Smooth muscle cell (in vitro differentiated cells): Measurements from ENCODE around the gene LRIF1. TPM values are rescaled to one million over a fixed set of nuclear protein-coding genes. Genes with fewer than 3 reads are reported as not detected.

Experiments used
- DNase-seq: peaks from one replicate; lab custom pipeline; 2025; ENCODE audit not compliant: unreplicated experiment; lab: John Stamatoyannopoulos, UW
- H2AFZ ChIP-seq: fragments of 200-600 bp; sonication (generic); 2 replicates; pipeline ENCODE4 v1.6.0; 2016; ENCODE audit warnings: antibody characterized with exemption, low read depth, mild to moderate bottlenecking
- H3F3A ChIP-seq: fragments of 200-600 bp; sonication (generic); 2 replicates; pipeline ENCODE4 v1.6.0; 2017; ENCODE audit warnings: antibody characterized with exemption, low read depth
- H3K27ac ChIP-seq: fragments of 200-600 bp; sonication (generic); 2 replicates; pipeline ENCODE4 v1.5.1; 2016; ENCODE audit warnings: low read depth, mild to moderate bottlenecking
- H3K27me3 ChIP-seq: fragments of 200-600 bp; sonication (generic); 2 replicates; pipeline ENCODE4 v1.6.1; 2016; ENCODE audit warnings: low read depth, mild to moderate bottlenecking
- H3K36me3 ChIP-seq: fragments of 200-600 bp; sonication (generic); 2 replicates; pipeline ENCODE4 v1.5.1; 2016; ENCODE audit warnings: low read depth
- H3K4me1 ChIP-seq: fragments of 200-600 bp; sonication (generic); 2 replicates; pipeline ENCODE4 v1.5.1; 2016; ENCODE audit warnings: low read depth
- H3K4me2 ChIP-seq: fragments of 200-600 bp; sonication (generic); 2 replicates; pipeline ENCODE4 v1.6.0; 2016; ENCODE audit warnings: mild to moderate bottlenecking
- H3K4me3 ChIP-seq: fragments of 200-600 bp; sonication (generic); 2 replicates; pipeline ENCODE4 v1.5.1; 2016; ENCODE audit warnings: mild to moderate bottlenecking
- H3K79me2 ChIP-seq: fragments of 200-600 bp; sonication (generic); 2 replicates; pipeline ENCODE4 v1.6.0; 2016; ENCODE audit warnings: low read depth, mild to moderate bottlenecking
- H3K9ac ChIP-seq: fragments of 200-600 bp; sonication (generic); 2 replicates; pipeline ENCODE4 v1.6.0; 2016; ENCODE audit warnings: low read depth
- H3K9me3 ChIP-seq: fragments of 200-600 bp; sonication (generic); replicated peaks from 2 replicates; pipeline ENCODE4 v1.5.1; 2016; ENCODE audit warnings: low read depth
- H4K20me1 ChIP-seq: fragments of 200-600 bp; sonication (generic); 2 replicates; pipeline ENCODE4 v1.6.0; 2016; ENCODE audit warnings: low read depth
- whole genome bisulfite sequencing: methylation state at CpG from one replicate; pipeline ENCODE4 v1.1.7; 2016; ENCODE audit warnings: low lambda C conversion rate; 5-methylcytosine and 5-hydroxymethylcytosine counted together
- polyA plus RNA-seq: library from polyadenylated mRNA; unstranded; fragments of >200 nt; fragmentation: Nextera tagmentation; extraction: Ambion mirVana; gene quantifications from 2 replicates; pipeline ENCODE4 v1.2.1, GENCODE V29; 2016
- total RNA-seq: library from RNA; depleted of rRNA; stranded (reverse); fragments of >200 nt; gene quantifications from 2 replicates; pipeline ENCODE4 v1.2.3, GENCODE V29; 2014
- TF ChIP-seq, protein P1 (sequence below): fragments of 200-600 bp; sonication (generic); IDR thresholded peaks from 2 replicates; pipeline ENCODE4 v1.5.1; 2017; ENCODE audit warnings: borderline replicate concordance, mild to moderate bottlenecking, antibody characterized with exemption; ENCODE audit not compliant: insufficient read depth, poor library complexity, severe bottlenecking

LRIF1 gene
- total and polyA plus RNA-seq, 2 experiments from 2014 or later, result 20.7 to 31.7 TPM

DNA sequence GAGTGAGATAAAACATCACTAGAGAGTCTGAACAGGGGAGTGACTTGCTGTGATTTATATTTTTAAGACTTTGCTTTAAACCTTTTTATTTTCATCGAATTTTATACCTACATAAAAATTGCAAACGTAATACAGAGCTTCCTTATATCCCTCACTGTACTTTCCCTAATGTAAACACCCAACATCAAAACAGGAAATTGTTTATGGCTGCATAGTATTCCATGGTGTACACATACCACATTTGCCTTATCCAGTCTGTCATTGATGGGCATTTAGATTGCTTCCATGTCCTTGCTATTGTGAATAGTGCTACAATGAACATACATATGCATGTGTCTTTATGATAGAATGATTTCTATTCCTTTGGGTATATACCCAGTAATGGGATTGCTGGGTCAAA, 34.8 kb downstream of the LRIF1 start:
- no peak overlapping the region for H3K4me2 ChIP-seq
- WGBS, result 72% methylated on average over 2 of the region's 2 CpGs

DNA sequence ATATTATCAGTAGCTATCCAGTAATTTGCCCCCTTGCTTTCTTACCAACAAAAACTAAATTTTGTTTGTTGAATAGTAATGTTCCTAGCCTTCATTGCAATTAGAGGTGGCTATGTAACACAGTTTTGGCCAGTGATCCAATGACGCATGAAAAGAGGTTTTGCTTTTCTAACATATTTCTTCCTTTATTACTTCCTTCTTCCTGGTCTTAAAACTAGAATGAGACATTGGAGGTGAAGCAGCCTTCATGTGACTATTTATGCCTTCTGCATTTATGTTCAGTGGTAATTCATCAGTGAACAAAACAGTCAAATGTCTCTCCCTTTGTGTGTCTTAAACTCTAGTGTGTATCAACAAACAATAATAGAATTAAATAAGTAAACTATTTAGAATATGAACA, 35.5 kb downstream of the LRIF1 start:
- no peaks in the 10 kb centered on the region for H3K9me3 ChIP-seq
- H3F3A ChIP-seq, result no peaks in the 10 kb centered on the region
- no peak overlapping the region for H3K9ac ChIP-seq
- H3K79me2 ChIP-seq, result no peaks in the 10 kb centered on the region
- no peak overlapping the region for H3K4me3 ChIP-seq
- no peak overlapping the region for H3K27ac ChIP-seq
- no peak overlapping the region for H3K4me2 ChIP-seq
- H3K36me3 ChIP-seq, result no peaks in the 10 kb centered on the region
- DNase-seq, result no peak
- no peaks in the 10 kb centered on the region for H4K20me1 ChIP-seq
- H3K27me3 ChIP-seq, result no peaks in the 10 kb centered on the region
- TF ChIP-seq, protein P1, sequence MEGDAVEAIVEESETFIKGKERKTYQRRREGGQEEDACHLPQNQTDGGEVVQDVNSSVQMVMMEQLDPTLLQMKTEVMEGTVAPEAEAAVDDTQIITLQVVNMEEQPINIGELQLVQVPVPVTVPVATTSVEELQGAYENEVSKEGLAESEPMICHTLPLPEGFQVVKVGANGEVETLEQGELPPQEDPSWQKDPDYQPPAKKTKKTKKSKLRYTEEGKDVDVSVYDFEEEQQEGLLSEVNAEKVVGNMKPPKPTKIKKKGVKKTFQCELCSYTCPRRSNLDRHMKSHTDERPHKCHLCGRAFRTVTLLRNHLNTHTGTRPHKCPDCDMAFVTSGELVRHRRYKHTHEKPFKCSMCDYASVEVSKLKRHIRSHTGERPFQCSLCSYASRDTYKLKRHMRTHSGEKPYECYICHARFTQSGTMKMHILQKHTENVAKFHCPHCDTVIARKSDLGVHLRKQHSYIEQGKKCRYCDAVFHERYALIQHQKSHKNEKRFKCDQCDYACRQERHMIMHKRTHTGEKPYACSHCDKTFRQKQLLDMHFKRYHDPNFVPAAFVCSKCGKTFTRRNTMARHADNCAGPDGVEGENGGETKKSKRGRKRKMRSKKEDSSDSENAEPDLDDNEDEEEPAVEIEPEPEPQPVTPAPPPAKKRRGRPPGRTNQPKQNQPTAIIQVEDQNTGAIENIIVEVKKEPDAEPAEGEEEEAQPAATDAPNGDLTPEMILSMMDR, result no peak
- H3K4me1 ChIP-seq, result no peaks in the 10 kb centered on the region
- no peak overlapping the region for H2AFZ ChIP-seq
- WGBS, result 100% methylated on average over 1 of the region's 1 CpG

More for the DNA sequence above, 34.8 kb downstream of the LRIF1 start:
- no peaks in the 10 kb centered on the region for H4K20me1 ChIP-seq
- H3K9ac ChIP-seq, result no peak overlapping the region
- no peak overlapping the region for H2AFZ ChIP-seq
- DNase-seq, result no peak
- H3K4me3 ChIP-seq, result no peak overlapping the region
- TF ChIP-seq, protein P1, result no peak
- H3K27me3 ChIP-seq, result no peaks in the 10 kb centered on the region
- no peak overlapping the region for H3K27ac ChIP-seq
- no peaks in the 10 kb centered on the region for H3F3A ChIP-seq
- no peaks in the 10 kb centered on the region for H3K9me3 ChIP-seq
- H3K36me3 ChIP-seq, result no peaks in the 10 kb centered on the region
- H3K4me1 ChIP-seq, result no peaks in the 10 kb centered on the region
- H3K79me2 ChIP-seq, result no peaks in the 10 kb centered on the region

DNA sequence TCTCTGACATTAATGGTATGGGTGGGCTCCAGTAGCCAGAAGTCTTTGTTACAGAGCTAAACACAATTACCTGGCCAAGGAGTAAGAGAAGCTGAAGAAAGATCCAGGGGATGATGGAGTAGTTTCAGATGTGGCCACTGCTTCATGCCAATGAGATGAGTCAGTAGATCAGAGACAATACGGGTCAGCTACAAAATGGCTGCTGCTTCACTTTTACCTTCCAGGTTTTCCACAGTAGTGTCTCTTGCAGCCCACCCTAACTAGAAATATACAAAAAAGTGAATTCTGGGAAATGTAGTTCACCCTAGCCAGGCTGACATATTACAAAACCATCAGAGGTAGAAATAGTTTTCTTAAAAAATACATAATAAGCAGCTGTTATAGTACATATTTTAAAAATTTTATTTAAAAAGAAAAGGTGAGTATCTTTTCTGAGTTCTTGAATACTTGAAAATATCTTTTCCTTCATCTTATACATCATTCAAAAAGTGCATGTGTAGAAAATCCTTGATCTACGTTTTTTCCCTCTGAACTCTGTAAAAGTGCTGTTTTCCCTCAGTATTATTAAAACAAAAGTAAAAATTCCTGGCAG, 36.1 kb downstream of the LRIF1 start:
- Histone ChIP-seq H3K4me1 (no peaks in the 10 kb centered on the region), H4K20me1 (no peaks in the 10 kb centered on the region), H3K27ac (no peak overlapping the region), H3K4me3 (no peak overlapping the region), H3K36me3 (no peaks in the 10 kb centered on the region), H3K79me2 (no peaks in the 10 kb centered on the region), H3K27me3 (no peaks in the 10 kb centered on the region), H2AFZ (no peak overlapping the region), H3K4me2 (no peak overlapping the region), H3F3A (no peaks in the 10 kb centered on the region), H3K9ac (no peak overlapping the region), H3K9me3 (no peaks in the 10 kb centered on the region)
- WGBS, result 66% methylated on average over 2 of the region's 2 CpGs
- DNase-seq, result no peak
- TF ChIP-seq, protein P1, result no peak

DNA sequence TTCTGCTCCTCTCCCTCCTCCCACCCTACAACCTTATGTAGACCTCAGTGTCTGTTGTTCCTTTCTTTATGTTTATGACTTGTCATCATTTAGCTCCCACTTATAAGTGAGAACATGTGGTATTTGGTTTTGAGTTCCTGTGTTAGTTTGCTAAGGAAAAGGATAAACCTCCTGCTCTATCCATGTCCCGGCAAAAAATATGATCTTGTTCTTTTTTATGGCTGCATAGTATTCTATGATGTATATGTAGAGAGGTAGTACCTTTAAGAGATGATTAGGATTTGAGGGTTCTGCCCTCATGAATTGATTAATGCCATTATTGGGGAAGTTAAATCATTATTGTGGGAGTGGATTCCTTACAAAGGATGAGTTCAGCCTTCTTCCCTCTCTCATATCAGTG, 41.8 kb downstream of the LRIF1 start:
- Histone ChIP-seq H2AFZ (no peak overlapping the region), H3K27ac (no peak overlapping the region), H3K4me3 (no peak overlapping the region), H3K79me2 (no peaks in the 10 kb centered on the region), H3K4me2 (no peak overlapping the region), H3K4me1 (no peaks in the 10 kb centered on the region), H3K9me3 (no peaks in the 10 kb centered on the region), H4K20me1 (no peaks in the 10 kb centered on the region), H3K27me3 (no peaks in the 10 kb centered on the region), H3F3A (no peaks in the 10 kb centered on the region), H3K36me3 (no peaks in the 10 kb centered on the region), H3K9ac (no peak overlapping the region)
- DNase-seq, result no peak
- WGBS, result 93% methylated on average over 1 of the region's 1 CpG
- TF ChIP-seq, protein P1, result no peak
